Activated CD8-positive, alpha-beta memory T cell treated with anti-CD3 and anti-CD28 coated beads, Interleukin-2, amount 50 U/mL, for 1 hour (primary cell): ENCODE data around the gene CNDP2.
"Not testable (repeated sequence)": the region's sequence is repeated elsewhere in the genome, so short reads cannot be mapped to it uniquely, and the experiment has no call there.

ENCODE experiments used
- DNase-seq: peaks from one replicate; pipeline ENCODE4 v3.0.0-alpha.2; 2020; ENCODE audit errors: extremely low read depth

CNDP2 gene

GRCh38 chr18:74534981-74535649 is 39.0 kb downstream of the CNDP2 start:
- DNase-seq, result no peak

GRCh38 chr18:74539289-74539688 is 43.1 kb downstream of the CNDP2 start:
- no peak for DNase-seq

DNA sequence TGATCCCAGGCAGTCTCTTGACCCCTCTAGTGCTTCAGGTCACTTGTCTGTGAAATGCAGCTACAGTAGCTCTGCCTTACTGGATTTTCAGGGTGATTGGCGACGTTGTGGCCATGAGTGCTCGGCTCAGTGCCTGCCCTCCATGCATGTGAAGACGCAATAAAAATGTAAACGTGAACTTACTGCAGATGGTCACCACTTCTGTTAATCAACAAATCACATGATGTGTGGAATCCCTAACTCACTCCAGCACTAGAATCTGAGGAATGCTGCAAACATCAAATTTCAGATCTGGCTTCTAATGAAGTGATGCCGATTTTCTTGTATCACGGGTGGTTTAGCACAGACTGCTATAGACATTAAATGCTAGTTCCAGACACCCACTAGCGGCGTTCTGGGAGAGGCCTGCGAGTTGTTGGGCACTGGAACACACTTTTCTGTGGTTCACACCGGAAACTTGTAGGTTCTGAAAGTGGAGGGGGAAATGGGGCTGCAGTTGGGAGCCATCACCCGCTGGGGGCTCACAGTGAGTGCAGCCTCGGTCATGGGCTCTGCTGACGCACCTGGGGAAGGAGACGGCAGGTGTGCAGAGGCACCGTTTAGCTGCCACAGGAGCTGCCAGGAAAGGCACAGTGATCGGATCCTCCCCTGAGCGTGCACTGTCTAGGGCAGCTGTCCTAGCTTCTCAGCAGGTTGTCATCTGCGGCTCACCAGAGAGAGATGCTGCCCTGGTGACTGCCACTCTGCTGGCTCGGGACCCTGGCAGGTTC is 44.7 kb downstream of the CNDP2 start:
- DNase-seq, result no peak

- no peak for DNase-seq
Observed at GRCh38 chr18:74541703-74542555, 45.8 kb downstream of the CNDP2 start.

DNA sequence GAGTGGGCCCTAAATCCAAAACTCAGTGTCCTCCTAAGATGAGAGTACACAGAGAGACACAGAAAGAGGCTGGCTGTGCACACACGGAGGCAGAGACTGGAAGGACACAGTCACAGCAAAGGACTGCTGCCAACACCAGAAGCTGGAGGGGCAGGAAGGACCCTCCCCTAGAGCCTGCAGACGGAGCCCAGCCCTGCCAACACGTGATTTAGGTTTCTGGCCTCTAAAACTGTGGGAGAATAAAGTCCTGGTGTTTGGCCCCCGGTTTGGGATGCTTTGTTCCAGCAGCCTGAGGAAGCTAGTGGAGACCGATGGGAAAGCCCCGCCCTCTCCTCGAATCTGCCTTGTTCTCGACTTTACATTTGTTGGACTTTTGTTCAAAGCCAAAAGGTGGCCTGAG is 48.7 kb downstream of the CNDP2 start:
- no peak for DNase-seq

GRCh38 chr18:74546007-74546406 is 49.8 kb downstream of the CNDP2 start:
- DNase-seq, result no peak

DNA sequence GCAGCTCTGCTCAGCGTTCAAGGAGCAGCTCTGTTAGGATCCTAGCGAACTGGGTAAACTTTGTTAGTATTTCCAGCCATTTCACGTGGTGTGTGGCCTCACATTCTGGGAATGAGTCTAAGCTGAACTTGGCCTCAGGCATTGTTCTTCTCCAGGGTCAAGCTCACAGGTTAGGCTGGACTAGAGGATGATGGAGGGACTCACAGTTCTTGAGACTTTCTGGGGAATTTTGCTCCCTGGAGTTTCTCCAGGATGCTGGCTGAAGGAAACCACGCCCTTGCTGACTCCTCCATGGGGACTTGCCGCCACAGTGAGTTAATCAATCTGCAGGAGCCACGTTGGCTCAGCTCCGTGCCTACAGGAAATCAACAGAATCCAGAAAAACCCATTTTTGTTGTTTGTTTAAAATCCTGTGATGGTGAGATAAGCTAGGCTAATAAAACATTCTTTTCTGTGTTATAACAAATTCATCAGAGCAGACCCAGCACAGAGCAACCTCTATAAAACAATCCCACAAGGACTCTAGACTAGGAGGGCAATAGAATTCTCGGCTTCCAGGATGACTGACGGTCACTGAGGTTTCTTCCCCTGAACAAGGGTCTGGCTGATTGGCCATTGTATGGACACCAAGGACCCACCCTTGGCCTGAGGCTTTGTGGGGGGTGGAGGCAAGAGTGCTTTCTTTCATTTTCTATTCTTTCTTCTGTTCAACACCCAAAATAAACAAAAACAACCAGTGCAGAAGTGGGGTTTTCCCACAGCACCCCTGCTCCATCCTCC is 50.8 kb downstream of the CNDP2 start:
- DNase-seq, result no peak

DNA sequence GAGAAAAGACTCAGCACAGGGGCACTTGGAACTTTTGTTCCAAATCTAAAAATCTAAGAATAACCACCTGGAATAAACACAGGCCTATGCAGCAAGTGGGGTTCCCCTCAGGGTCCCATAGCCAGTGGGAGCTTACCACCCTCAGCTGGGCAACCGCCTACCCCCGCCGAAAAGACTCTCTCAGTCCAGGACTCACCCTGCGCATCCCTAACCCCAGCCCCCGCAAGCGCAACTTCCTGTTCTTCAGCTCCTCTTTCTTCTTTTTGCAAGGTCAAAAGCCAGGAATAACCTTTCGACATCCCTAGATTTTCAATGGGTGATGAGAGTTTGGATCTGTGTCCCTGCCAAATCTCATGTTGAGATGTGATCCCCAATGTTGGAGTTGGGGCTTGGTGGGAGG is 51.7 kb downstream of the CNDP2 start:
- DNase-seq, result no peak

DNA sequence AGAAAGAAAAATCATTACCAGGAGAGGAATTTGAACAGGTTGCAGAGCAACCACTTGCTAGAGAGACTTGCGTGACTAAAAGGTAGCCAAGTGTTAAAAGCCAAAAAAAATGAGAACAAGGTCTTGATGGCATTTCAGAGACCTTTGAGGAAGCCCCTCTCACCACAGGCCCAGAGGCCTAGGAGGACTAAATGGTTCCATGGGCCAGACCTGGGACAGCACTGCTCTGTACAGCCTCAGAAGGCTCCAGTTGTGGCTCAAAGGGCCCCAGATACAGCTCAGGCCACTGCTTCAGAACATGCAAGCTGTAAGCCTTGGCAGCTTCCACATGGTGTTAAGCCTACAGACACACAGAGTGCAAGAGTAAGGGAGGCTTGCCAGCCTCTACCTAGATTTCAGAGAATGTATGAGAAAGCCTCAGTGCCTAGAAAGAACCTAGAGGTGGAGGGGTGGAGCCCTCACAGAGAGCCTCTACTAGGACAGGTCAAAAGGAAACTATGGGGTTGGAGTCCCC is 53.5 kb downstream of the CNDP2 start:
- DNase-seq, result no peak

- DNase-seq, result no peak
Observed at GRCh38 chr18:74550886-74551285, 54.7 kb downstream of the CNDP2 start.

DNA sequence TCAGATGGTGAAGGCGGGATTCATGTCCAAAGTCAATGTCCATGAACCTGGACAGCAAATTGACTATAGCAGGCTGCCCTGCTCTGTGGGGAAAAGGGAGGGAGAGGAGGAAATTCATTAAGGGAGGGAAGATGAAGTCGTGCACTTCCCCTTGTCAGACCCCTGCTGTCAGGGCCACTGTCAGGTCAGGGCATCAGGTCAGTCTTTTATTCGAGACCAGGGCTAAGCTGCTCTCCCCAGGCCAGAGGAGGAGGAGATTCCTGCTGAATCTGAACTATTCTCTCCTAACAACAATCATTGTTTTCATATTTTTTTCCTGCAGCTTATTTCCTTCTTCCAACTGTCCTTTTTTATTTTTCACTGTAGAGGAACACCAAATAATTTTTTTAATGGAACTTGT is 55.3 kb downstream of the CNDP2 start:
- no peak for DNase-seq

DNA sequence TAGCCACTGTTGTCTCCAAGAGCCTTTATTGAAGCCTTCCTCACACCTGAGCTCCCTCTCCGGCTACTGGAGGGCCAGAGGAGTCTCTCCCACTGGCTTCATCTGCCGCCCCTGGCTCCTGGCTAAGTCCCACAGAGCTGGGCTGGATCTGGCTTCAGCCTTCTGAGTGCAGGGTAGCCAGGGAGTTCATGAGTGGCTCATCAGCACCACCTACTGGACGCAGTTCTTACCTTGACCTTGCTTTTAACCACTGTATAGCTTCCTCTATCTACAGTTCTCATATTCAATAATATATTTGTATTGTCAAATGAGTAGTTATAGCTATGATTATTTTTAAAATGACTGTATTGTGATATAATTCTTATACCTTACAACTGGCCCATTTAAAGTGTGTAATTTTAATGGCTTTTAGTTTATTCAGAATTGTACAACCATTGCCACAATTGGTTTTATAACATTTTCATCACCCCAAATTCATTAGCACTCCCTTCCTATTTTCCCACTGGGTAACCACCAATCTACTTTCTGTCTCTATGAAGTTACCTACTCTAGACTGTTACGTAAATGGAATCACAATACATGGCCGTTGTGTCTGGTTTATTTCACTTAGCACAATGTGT is 55.9 kb downstream of the CNDP2 start:
- DNase-seq, result peak; percentile 39

DNA sequence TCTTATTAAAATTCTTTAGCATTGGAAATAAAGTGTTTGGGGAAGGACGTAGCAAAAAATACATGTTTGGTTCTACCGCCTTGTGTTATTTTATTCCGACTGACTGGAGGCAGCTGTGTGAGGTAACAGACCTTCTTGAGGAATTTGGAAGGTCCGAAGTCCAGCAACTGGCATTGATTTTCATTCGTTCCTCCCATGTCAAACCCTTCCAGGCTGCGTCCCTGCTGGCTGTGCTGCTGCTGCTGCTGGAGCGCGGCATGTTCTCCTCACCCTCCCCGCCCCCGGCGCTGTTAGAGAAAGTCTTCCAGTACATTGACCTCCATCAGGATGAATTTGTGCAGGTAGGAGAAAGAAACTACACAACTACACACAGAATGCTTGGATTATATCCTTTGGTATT is 60.0 kb downstream of the CNDP2 start:
- DNase-seq, result no peak

- no peak for DNase-seq
Observed at GRCh38 chr18:74558096-74558495, 61.9 kb downstream of the CNDP2 start.

GRCh38 chr18:74562131-74562730 is 66.1 kb downstream of the CNDP2 start:
- DNase-seq, result no peak

DNA sequence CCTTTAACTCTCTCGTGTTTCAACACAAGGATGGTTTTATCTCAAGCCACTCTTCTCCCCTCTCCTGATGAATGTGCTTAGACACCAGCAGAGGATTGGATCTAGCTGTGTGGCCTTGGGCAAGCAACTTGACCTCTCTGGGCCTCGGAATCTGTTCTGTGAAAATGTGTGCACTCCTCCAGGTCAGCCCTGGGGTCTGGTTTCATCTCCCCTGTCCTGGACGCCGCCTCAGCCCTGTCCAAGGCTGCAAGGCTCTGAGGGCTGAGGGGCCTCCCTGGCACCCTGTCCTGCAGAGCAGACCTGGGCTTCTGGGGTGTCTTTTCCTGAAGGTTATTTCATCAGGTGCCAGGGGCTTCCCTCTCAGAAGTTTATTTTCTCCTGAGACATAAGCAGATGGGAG is 66.6 kb downstream of the CNDP2 start:
- no peak for DNase-seq

DNA sequence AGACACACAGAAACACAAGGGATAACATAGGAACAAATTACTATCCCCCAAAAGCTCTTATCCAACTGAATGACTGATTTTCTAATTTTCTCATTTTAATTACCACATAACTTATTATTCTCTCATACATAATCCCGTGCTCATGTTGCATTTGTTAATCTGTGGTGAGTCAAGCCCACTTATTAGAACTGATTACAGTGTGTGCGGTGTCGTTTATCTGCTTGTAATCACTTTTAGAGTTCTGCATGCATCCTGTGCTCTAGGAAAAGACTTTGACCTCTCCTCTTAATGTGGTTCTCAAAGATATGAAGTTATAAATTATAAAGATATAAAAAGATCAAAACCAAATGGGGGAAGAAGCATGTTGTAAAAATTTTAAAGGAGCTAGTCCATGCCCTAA is 67.8 kb downstream of the CNDP2 start:
- DNase-seq, result no peak

GRCh38 chr18:74565164-74565563 is 69.0 kb downstream of the CNDP2 start:
- DNase-seq, result not testable (repeated sequence)

GRCh38 chr18:74565993-74566392 is 69.8 kb downstream of the CNDP2 start:
- DNase-seq, result not testable (repeated sequence)

- no peak for DNase-seq
Observed at GRCh38 chr18:74567822-74568221, 71.7 kb downstream of the CNDP2 start.

- DNase-seq, result no peak
Observed at GRCh38 chr18:74569401-74569800, 73.2 kb downstream of the CNDP2 start.
